ENCODE measurements around the gene KRT6B. TPM values are rescaled to one million over a fixed set of nuclear protein-coding genes. Genes with fewer than 3 reads are reported as not detected.

Gene KRT6B
- not detected in 2 replicates for total RNA-seq

DNA sequence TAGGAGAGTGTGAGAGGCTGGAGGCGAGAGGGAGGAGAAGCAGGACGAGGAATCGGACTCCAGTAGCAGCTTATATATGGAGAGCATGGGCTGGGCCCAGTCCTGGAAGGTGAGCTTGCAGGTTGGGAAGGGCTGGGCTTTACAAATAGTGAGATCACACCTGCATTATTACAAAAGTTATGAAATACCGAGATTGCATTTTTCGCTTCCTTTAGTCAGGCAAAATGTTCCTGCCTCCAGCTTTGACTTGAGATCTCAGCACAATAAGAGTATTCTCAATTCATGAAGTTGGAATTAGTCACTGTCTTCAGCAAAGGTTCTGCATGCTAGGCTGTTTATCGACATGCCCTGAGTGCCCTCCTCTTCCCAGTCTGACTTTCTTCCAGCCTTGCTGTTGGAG, at the start of gene KRT6B:
Gene KRT6B, minus strand, starts transcription at position 46 of the 400 bp plus-strand sequence. CDS start 68 bp downstream, outside the sequence.

DNA sequence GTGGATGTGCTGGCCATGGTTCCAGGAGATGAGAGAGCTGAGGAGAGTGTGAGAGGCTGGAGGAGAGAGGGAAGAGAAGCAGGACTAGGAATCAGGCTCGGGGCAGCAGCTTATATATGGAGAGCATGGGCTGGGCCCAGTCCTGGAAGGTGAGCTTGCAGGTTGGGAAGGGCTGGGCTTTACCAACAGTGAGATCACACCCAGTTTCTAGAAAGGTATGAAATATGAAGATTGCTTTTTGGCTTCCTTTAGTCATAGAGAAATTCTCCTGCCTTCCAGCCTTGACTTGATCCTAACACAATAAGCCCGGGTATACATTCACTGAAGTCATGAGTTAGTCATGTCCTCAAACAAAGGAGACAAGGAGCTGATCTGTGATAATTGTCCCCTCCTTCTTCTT, 41.2 kb upstream of the KRT6B start, which contains the start of gene KRT6A:
Gene KRT6A, minus strand, starts transcription at position 86 of the 400 bp plus-strand sequence. Its CDS starts 69 bp downstream, at position 17.

DNA sequence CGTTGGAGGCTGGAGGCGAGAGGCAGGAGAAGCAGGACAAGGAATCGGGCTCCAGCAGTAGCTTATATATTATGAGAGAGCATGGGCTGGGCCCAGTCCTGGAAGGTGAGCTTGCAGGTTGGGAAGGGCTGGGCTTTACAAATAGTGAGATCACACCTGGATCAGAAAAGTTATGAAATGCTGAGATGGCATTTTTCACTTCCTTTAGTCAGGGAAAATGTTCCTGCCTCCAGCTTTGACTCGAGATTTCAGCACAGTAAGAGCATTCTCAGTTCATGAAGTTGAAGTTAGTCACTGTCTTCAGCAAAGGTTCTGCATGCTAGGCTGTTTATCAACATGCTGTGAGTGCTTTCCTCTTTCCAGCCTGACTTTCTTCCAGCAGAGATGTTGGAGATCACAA, 21.8 kb upstream of the KRT6B start, which contains the start of gene KRT6C:
Gene KRT6C, minus strand, starts transcription at position 38 of the 400 bp plus-strand sequence. CDS start 68 bp downstream, outside the sequence.

DNA sequence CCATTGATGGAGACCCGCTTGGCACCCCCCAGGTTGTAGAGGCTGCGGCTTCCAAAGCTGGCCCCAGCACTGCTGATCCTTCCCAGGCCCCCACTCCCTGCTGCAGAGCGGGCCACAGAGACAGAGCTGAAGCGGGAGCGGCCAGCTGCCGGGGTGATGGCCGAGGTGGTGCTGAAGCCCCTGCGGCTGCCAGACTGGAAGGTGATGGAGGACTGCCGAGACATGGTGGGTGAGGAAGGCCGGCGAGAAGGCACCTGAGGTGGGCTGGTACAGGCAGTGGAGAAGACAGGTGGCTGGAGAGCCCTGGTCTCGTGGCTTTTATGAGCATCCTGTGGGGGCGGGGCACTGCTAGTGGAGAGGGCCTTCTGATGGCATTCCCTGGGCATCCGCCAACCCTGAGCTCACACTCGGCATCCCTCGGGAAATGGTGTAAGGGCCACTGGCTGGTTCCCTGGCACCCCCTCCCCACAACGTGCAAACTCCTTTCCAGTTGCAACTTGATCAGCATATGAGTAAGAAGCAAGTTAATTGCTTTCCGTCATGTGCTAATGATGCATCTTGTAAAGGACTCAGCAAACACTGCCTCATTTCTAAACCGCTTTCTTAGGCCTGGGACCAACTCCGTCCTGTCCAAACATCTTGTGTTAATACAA, 17.7 kb downstream of the KRT6B start, which contains the start of gene KRT75:
Gene KRT75, minus strand, starts transcription at position 291 of the 653 bp plus-strand sequence. Its CDS starts 67 bp downstream, at position 224.

DNA sequence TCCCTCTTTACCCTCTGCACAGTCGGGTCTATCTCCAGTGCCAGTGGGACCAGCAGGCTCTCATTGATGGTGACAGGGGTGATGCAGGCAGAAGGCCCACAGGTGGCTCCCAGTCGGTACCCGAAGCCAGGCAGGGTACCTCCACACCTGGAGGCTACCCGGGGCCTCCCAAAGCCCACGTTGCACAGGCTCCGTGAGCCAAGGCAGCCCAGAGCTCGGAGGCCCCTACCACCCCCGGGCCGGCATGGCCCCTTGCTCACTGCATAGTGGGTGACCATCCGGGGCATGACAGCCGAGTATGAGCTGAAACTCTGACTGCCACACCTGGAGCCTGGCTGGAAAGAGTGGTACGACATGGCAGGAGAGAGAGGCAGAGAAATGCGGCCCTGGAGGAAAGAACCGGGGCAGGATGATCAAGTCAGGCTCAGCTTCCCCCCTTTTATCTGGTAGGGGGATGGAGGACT, 46.0 kb downstream of the KRT6B start, which contains the start of gene KRT82:
Gene KRT82, minus strand, starts transcription at position 414 of the 464 bp plus-strand sequence. Its CDS starts 58 bp downstream, at position 356.

Other genes with a start within 250 kb of the KRT6B start
- gene KRT7, start 218.9 kb downstream of the KRT6B start, total RNA-seq = 85.9 and 90.6 TPM in 2 replicates
- 0.54 TPM in 1 of 2 replicates, not detected in the other for gene KRT86, start 177.5 kb downstream of the KRT6B start, total RNA-seq
- gene KRT81, start 160.6 kb downstream of the KRT6B start, total RNA-seq = 0.16 TPM in 1 of 2 replicates, not detected in the other
- not detected in 2 replicates for gene KRT83, start 130.7 kb downstream of the KRT6B start, total RNA-seq
- not detected in 2 replicates for gene KRT85, start 84.7 kb downstream of the KRT6B start, total RNA-seq
- gene KRT84, start 66.5 kb downstream of the KRT6B start, total RNA-seq = not detected in 2 replicates
- gene KRT82, start 45.8 kb downstream of the KRT6B start, total RNA-seq = not detected in 2 replicates
- gene KRT75, start 17.8 kb downstream of the KRT6B start, total RNA-seq = not detected in 2 replicates
- gene KRT6C, start 21.7 kb upstream of the KRT6B start, total RNA-seq = not detected in 2 replicates
- gene KRT6A, start 41.1 kb upstream of the KRT6B start, total RNA-seq = not detected in 2 replicates
- gene KRT5, start 68.2 kb upstream of the KRT6B start, total RNA-seq = not detected in 2 replicates
- gene KRT71, start 101.0 kb upstream of the KRT6B start, total RNA-seq = not detected in 2 replicates
- gene KRT74, start 121.7 kb upstream of the KRT6B start, total RNA-seq = not detected in 2 replicates
- not detected in 2 replicates for gene KRT72, start 149.3 kb upstream of the KRT6B start, total RNA-seq
- not detected in 2 replicates for gene KRT73, start 166.4 kb upstream of the KRT6B start, total RNA-seq
- not detected in 2 replicates for gene KRT2, start 200.1 kb upstream of the KRT6B start, total RNA-seq
- not detected in 2 replicates for gene KRT1, start 228.3 kb upstream of the KRT6B start, total RNA-seq

All from cardiac atrium fibroblast (primary cell).